Brain microvascular endothelial cell (primary cell): ENCODE measurements around the gene TAX1BP1.

Experiments used
- DNase-seq: peaks from one replicate; pipeline ENCODE4 v3.0.0-alpha.2; 2020
- H3K27ac ChIP-seq: fragments of 250-450 bp; sonication (Bioruptor Pico); 2 replicates; pipeline ENCODE4 v1.5.1; 2020; ENCODE audit warnings: mild to moderate bottlenecking, moderate library complexity
- H3K27me3 ChIP-seq: fragments of 250-450 bp; sonication (Bioruptor Pico); replicated peaks from 2 replicates; pipeline ENCODE4 v1.5.1; 2020; ENCODE audit warnings: mild to moderate bottlenecking
- H3K36me3 ChIP-seq: fragments of 250-450 bp; sonication (Bioruptor Pico); replicated peaks from 2 replicates; pipeline ENCODE4 v1.5.1; 2020; ENCODE audit warnings: mild to moderate bottlenecking
- H3K4me3 ChIP-seq: 2 replicates; pipeline ENCODE4 v1.5.1; 2011; ENCODE audit warnings: low read depth, mild to moderate bottlenecking, control low read depth, low read length, moderate library complexity
- CTCF ChIP-seq: IDR thresholded peaks from 2 replicates; pipeline ENCODE4 v1.5.1; 2011; ENCODE audit warnings: low read depth, mild to moderate bottlenecking, moderate library complexity, low read length, control low read depth, inconsistent platforms; ENCODE audit errors: missing control alignments
- in situ Hi-C: cut with HindIII; loops from 2 replicates; pipeline ENCODE4 v1.10.0; 2017; ENCODE audit warnings: low sequenced_read_pairs, low pct_ligation_motif_present

Gene TAX1BP1

GRCh38 chr7:27700501-27700900 lies 39.5 kb upstream of the TAX1BP1 start:
- no peak for DNase-seq
- no peak overlapping the region for H3K27ac ChIP-seq
- no peaks in the 10 kb centered on the region for H3K27me3 ChIP-seq
- TF ChIP-seq CTCF, result no peak
- no peaks in the 10 kb centered on the region for H3K36me3 ChIP-seq
- in situ Hi-C loops, result no loop called here
- no peak overlapping the region for H3K4me3 ChIP-seq

- TF ChIP-seq CTCF, result no peak
- in situ Hi-C loops, result no loop called here
- H3K4me3 ChIP-seq, result no peak overlapping the region
- H3K36me3 ChIP-seq, result no peaks in the 10 kb centered on the region
- no peak overlapping the region for H3K27ac ChIP-seq
- no peak for DNase-seq
- H3K27me3 ChIP-seq, result no peaks in the 10 kb centered on the region
Measured at GRCh38 chr7:27703181-27703580, 36.8 kb upstream of the TAX1BP1 start.

GRCh38 chr7:27704422-27705199 lies 35.4 kb upstream of the TAX1BP1 start:
- no peaks in the 10 kb centered on the region for H3K27me3 ChIP-seq
- no peak overlapping the region for H3K4me3 ChIP-seq
- H3K36me3 ChIP-seq, result no peaks in the 10 kb centered on the region
- H3K27ac ChIP-seq, result no peak overlapping the region
- no peak for DNase-seq
- in situ Hi-C loops, result no loop called here
- no peak for TF ChIP-seq CTCF

GRCh38 chr7:27705200-27705594 lies 34.8 kb upstream of the TAX1BP1 start:
- no peak overlapping the region for H3K27ac ChIP-seq
- DNase-seq, result no peak
- TF ChIP-seq CTCF, result no peak
- no peaks in the 10 kb centered on the region for H3K27me3 ChIP-seq
- in situ Hi-C loops, result no loop called here
- no peaks in the 10 kb centered on the region for H3K36me3 ChIP-seq
- H3K4me3 ChIP-seq, result no peak overlapping the region

GRCh38 chr7:27708485-27708884 lies 31.5 kb upstream of the TAX1BP1 start:
- no peak overlapping the region for H3K27ac ChIP-seq
- TF ChIP-seq CTCF, result no peak
- H3K27me3 ChIP-seq, result no peaks in the 10 kb centered on the region
- H3K4me3 ChIP-seq, result no peak overlapping the region
- H3K36me3 ChIP-seq, result no peaks in the 10 kb centered on the region
- DNase-seq, result no peak
- in situ Hi-C loops, result no loop called here
